ENCODE results near the gene VSIG10L.

VSIG10L gene

GRCh38 chr19:51337861-51338562 lies 3.9 kb downstream of the VSIG10L start:
- no peak for DNase-seq

DNA sequence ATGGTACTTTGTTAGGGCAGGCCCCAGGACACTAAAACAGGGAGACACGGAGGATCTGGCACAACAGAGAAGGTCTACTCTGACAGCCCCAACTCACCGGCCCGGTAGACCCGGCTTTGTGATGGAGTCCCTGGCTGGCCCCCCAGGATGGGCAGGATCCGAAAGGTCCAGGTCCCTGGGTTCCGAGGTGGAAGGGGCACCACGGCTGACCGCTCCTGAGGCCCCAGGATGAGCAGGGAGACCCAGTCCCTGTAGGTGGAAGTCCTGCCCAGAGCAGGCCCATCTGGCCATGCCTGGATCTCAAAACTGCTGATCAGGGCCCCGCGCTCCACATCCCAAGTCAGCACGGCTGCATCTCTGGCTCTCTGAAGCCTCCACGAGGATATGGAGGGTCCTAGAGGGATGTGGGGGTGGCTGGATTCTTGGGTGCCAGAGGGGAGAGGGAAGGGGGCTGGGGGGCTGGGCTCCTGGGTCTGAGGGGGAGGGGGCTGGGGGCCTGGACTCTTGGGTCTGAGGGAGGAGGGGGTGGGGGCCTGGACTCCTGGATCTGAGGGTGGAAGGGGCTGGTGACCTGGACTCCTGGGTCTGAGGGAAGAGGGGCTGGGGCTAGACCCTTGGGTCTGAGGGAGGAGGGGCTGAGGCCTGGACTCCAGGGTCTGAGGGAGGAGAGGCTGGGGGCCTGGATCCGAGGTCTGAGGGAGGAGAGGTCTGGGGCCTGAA lies 4.6 kb downstream of the VSIG10L start:
- DNase-seq: no peak

- no peak for DNase-seq
Measured at GRCh38 chr19:51333836-51334460, 8.0 kb downstream of the VSIG10L start.

GRCh38 chr19:51331716-51332115 lies 10.2 kb downstream of the VSIG10L start:
- no peak for DNase-seq

DNA sequence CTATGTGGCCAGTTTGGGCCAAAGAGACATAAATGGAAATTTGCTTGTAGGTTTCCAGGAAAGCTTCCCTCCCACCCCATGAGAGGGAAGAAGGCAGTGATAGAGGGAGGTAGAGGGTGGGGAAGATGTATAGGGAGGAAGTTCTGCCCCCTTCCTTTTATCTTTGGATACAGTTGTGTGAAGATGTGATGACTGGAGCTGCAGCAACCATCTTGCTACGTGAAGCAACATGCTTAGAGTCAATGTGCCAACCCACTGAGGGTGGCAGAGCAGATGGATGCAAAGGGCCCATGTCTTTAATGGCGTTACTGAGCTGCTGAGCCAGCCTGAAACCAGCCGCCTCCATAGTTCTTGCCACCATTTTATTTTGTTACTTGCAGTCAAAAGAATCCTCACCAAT lies 10.7 kb downstream of the VSIG10L start:
- no peak for DNase-seq

- DNase-seq: no peak
Measured at GRCh38 chr19:51330366-51330765, 11.6 kb downstream of the VSIG10L start.

DNA sequence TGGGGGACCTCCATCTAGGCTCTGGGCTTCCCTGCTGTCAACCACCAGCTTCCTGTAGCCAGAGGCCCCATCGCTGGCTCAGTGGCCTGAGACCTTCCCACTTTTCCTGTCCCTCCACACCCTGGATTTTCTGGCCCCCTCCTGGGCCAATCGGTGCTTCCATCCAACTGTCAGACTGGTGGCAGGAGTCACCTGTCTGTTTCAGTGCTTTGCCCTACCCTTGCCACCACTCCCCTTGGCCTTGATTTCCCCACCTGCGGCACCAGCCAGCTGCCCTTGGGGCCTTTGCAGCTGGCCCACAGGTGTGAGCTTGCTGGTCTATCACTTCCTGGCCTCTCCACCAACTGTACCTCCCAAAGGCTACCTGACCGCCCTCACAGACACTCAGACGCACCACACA lies 12.5 kb downstream of the VSIG10L start:
- no peak for DNase-seq

DNA sequence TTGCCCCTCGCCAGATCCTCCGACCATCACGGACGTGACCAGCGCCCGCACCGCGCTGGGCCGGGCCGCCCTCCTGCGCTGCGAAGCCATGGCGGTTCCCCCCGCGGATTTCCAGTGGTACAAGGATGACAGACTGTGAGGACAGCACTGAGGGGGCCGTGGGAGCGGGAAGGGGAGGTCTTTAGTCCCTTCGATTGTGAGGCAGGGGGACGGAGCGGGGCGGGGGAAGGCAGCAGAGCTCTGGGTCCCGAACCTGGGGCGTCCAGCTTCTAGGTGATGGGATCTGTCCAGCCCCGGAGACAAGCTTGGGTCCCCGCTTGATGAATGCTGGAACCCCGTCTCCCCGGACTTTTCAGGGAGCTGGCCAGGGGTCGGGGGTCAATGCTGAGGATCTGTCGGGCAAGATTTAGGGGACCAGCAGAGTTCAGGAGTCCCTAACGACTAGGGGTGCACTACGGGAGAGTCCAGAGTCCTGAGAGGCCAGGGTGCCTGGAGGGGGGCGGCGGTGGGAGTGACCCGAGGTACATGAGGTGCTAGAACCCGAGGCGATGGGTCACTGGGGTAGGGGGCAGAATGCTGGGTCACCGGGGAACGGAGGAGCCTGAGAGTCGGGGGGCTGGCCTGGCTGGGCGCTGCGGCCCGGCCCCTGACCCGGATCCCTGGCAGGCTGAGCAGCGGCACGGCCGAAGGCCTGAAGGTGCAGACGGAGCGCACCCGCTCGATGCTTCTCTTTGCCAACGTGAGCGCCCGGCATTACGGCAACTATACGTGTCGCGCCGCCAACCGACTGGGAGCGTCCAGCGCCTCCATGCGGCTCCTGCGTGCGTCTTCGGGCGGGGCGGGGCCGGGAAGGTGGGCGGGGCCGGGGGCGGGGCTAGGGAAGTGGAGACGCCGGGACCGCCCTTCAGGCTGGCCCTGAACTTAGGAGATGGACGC lies 14.6 kb downstream of the VSIG10L start:
- DNase-seq: peak; percentile 18

DNA sequence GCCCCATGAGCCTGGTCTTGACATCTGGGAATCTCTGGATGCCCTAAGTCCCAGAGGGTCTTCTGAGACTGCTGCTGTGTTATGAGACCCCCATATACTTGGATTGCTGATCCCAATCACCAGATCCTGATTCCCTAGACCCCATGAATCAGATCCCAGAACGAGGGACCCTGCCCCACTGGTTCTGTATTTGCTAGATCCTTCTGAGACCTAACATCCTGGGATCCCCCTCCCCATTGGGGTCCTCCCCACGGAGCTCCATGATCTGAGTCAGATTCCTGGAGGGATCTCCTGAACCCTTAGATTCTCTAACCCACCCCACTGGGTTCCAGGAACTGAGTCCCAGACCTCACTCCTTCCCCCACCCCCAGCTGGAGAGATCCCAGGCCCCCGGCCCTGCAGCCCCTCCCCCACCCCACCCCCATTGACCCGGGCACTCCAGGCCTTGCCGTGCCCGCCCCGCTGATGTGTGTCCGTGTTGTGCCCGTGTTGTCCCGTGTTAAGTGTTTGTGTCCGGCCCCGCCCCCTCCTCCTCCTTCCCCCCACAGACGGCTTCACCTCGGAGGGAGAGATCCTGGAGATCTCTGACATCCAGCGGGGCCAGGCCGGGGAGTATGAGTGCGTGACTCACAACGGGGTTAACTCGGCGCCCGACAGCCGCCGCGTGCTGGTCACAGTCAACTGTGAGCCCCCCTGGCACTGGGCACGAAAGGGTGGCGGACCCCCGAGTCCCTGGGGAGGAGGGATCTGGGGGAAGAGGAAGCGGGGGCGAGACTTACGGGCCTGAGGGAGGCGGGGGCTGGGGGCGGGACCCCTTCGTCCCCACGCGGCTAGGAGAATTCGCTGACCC lies 15.5 kb downstream of the VSIG10L start:
- DNase-seq: no peak

DNA sequence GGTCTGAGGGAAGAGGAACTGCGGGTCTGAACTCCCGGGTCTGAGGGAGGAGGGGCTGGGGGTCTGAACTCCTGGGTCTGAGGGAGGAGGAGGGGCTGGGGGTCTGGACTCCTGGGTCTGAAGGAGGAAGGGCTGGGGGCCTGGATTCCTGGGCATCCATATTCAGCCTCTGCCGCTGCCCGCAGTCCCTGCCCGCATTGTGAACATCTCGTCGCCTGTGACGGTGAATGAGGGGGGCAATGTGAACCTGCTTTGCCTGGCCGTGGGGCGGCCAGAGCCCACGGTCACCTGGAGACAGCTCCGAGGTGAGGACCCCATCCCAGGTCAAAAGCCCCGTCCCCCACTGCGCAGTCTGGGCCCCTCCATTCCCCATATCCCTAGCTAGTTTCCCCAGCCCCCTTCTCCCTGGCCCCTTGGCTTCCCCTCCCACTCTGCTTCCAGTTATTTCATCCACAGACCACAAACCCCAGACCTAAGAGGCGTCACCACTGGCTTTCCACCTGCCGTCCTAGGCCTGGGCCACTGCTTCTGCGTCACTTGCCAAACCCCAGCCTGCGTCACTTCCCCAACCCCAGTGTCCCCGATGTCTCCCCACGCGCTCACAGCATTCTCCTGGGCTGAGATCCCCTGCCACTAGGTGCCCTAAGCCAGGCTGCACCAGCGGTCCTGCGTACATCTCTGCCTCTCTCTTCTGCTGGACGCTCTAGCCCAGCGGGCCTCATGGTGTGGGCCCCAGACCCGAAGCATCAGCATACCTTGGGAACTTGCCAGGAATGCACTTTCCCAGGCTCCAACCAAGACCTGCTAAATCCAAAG lies 16.6 kb downstream of the VSIG10L start:
- DNase-seq: no peak

GRCh38 chr19:51324167-51324481 lies 17.8 kb downstream of the VSIG10L start:
- no peak for DNase-seq

DNA sequence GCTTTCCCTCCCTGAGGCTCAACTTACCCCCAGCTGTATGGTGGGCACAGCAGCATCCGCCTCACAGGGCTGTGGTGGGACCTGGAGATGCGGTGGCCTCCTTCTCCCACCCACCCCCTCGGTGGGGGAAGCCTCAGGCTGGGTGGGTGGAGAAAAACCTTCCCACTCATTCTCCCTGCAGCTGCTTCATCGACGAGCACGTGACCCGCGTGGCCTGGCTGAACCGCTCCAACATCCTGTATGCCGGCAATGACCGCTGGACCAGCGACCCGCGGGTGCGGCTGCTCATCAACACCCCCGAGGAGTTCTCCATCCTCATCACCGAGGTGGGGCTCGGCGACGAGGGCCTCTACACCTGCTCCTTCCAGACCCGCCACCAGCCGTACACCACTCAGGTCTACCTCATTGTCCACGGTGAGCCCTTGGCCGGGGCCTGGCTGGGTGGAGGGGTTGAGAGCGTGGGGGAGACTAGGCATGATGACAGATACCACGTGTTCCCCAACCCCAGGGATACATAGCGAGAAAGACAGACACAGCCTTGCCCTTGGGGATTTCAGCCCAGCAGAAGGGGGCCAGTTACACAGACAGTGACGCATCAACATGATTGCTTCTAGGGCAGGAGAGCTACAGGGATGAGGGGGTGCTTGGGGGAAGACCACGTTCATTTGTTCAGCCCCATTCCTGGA lies 18.3 kb downstream of the VSIG10L start:
- no peak for DNase-seq

DNA sequence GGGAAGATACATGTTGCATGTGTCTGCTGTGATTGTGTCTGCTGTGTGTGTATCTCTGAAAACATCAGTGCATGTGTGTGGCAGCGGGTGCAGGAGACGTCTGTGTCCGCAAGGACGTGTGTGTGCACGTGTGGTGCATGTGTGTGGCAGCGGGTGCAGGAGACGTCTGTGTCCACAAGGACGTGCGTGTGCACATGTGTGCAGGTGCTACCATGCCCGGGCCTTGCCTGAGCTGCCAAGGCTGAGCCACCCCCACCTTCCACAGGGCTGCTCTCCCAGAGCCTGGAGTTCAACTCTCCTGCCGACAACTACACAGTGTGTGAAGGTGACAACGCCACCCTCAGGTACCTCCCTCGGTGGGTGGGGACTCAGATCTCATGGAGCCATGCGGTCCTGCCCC lies 20.1 kb downstream of the VSIG10L start:
- DNase-seq: no peak

GRCh38 chr19:51320280-51320657 lies 21.7 kb downstream of the VSIG10L start:
- DNase-seq: no peak

GRCh38 chr19:51319649-51320279 lies 22.2 kb downstream of the VSIG10L start:
- DNase-seq: no peak

DNA sequence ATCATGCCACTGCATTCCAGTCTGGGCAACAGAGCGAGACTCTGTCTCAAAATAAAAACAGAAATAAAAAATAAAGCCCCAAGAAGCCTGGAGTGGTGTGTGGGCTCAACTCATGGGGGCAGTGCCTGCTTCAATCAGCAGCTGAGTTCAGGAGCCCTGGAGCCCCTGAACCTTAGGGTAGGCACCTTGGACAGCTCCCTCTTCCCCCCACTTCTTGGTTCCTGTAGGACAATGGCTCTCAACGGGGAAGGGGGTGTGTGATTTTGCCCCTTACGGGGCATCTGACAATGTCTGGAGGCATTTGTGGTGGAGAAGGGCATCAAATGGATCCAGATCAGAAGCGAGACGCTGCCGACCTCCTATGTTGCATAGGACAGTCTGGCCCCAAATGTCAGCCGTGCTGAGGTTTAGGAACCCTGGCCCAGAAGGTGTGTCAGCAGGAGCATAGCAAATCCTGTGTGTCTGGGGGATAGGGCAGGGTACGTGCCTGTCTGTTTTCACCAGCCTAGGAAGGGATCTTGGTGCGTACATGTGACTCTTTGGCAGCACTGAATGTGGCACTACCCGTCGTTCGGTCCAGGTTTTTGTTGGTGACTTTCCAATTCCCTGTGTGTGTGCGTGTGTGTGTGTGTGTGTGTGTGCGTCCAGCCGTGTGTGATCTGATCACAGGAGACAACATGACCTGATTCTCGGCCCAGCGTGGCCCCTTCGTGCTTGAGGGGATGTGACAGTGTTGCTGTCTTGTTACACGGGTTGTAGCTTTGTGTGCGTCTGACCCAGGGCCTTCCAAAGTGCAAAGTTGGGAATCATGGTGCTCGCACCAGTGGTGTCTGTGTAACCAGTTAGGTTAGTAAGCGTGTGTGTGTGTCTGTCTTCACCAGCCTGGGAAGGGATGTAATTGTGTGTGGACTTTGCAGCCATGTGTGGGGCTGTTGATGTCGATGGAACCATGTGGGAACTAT lies 23.0 kb downstream of the VSIG10L start:
- no peak for DNase-seq

- no peak for DNase-seq
Measured at GRCh38 chr19:51317968-51318367, 24.0 kb downstream of the VSIG10L start.

GRCh38 chr19:51317376-51317775 lies 24.6 kb downstream of the VSIG10L start:
- no peak for DNase-seq

GRCh38 chr19:51316688-51317087 lies 25.3 kb downstream of the VSIG10L start:
- DNase-seq: no peak

Measured in fibroblast of skin of right quadriceps (primary cell).